HG02571 (cell line): Measurements from ENCODE around the gene YBX2.
"Not testable (repeated sequence)": the region's sequence is repeated elsewhere in the genome, so short reads cannot be mapped to it uniquely, and the experiment has no call there.

Experiments used
- ATAC-seq: cut with Tn5 transposase; IDR thresholded peaks from one replicate; pipeline ENCODE4 v1.9.1; 2021; ENCODE audit warnings: mild to moderate bottlenecking, moderate library complexity; ENCODE audit not compliant: unreplicated experiment

The YBX2 gene

GRCh38 chr17:7249214-7249613, 45.2 kb downstream of the YBX2 start:
- ATAC-seq, result no peak

- no peak for ATAC-seq
Measured at GRCh38 chr17:7248796-7249195, 45.6 kb downstream of the YBX2 start.

- ATAC-seq, result no peak
Measured at GRCh38 chr17:7246779-7247178, 47.7 kb downstream of the YBX2 start.

GRCh38 chr17:7243838-7244237, 50.6 kb downstream of the YBX2 start:
- ATAC-seq, result not testable (repeated sequence)

- no peak for ATAC-seq
Measured at GRCh38 chr17:7243453-7243729, 51.0 kb downstream of the YBX2 start.

GRCh38 chr17:7242717-7243452, 51.6 kb downstream of the YBX2 start:
- peak; percentile 38 for ATAC-seq

GRCh38 chr17:7241783-7242716, 52.4 kb downstream of the YBX2 start, which contains the start of gene GABARAP:
TSS of gene GABARAP (minus strand) at chr17:7242449. CDS start at chr17:7242330, 119 bp downstream.
- no peak for ATAC-seq

GRCh38 chr17:7241090-7241733, 53.2 kb downstream of the YBX2 start:
- ATAC-seq, result no peak

GRCh38 chr17:7240375-7240774, 54.1 kb downstream of the YBX2 start:
- ATAC-seq, result no peak

- ATAC-seq, result peak; percentile 48
Measured at GRCh38 chr17:7239091-7240027, 55.1 kb downstream of the YBX2 start, which contains the start of gene PHF23. TSS of gene PHF23 (minus strand) at chr17:7239457. CDS start at chr17:7239279, 178 bp downstream.

- ATAC-seq, result no peak
Measured at GRCh38 chr17:7238420-7239090, 55.9 kb downstream of the YBX2 start.
